HG03280 (cell line): ENCODE data around the gene IL11RA.

Source experiments
- ATAC-seq: cut with Tn5 transposase; IDR thresholded peaks from one replicate; pipeline ENCODE4 v1.9.1; 2021; ENCODE audit warnings: mild to moderate bottlenecking, moderate library complexity; ENCODE audit not compliant: unreplicated experiment

IL11RA gene

DNA sequence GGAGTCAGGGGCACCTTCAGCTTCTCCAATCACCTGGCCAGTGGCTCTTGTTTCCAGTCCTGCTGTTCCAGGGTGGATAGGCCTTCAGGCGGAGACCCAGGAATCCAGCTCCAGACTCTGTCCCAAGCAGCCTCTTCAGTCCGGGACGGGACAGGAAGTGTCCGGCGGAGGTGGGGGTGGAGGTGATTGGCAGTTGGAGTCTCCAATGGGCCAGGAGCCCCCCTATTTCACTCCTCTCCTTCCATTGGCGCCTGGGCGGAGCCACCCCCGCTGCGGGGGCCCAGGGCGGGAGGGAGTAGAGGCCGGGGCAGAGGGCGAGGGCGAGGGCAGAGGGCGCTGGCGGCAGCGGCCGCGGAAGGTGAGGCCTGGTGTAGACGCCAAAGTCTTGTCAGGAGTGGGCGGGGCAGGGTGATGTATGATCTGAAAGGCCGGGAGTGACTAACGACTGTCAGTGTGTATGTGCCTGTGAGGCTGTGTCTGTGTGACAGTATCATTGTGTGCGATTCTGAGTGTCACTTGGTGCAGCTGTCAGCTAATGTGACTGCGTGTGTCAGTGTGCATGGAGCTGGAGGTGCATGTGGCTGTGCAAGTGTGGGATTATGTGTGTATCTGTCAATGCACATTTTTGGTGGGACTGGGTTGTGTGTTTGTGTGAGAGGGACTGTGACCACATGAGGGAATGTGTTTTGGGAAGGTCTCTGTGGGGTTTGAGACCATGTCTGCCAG, at the start of gene IL11RA:
Gene IL11RA (plus strand): TSS at position 310 of the 726 bp plus-strand sequence. CDS start 3,033 bp downstream, outside the sequence.
- ATAC-seq, result peak; percentile 57

DNA sequence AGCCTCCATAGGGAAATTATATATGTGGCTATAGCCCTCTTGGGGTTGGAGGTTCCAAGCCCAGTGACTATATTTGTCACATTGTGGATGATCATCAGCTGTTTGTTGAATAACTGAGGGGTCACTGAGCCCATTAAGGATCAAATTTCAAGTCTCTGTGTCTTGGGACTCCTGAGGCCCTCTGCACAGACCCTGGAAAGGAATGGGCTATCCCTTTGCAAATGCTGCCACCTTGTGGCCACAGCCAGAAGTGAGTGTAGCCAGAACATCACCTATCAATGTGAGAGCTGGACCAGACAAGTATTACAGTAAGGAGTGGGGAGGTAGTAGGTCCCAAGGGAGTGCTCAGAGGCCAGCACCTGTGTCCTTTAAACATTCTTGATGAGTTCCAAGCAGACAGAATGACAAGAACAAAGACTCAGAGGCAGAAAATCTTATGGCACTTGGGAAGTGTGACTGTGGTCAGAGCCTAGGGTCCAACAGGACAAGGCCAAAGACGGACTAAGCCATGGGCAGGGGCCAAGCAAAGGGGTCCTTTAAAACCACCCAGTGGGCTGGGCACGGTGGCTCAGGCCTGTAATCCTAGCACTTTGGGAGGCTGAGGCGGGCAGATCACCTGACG, 48.3 kb upstream of the IL11RA start:
- peak; percentile 73 for ATAC-seq

DNA sequence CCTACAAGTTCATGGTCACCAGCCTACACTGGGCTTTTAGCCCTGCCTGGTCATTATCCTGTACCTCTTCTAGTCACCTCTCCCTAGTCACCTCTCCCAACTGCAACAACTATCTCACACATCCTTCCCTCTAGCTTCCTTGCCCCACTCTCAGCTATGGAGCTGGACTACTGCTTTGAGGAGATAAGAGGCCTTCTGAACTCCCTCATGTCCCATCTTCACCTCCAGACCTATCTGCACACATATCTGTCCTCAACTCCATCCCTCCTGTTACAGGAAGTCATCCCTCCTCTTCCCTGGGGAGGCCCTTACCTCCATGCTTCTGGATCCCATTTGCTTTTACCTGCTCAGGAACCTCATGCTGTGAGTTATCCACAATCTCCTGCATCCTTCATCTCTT, 45.8 kb upstream of the IL11RA start:
- ATAC-seq, result no peak

DNA sequence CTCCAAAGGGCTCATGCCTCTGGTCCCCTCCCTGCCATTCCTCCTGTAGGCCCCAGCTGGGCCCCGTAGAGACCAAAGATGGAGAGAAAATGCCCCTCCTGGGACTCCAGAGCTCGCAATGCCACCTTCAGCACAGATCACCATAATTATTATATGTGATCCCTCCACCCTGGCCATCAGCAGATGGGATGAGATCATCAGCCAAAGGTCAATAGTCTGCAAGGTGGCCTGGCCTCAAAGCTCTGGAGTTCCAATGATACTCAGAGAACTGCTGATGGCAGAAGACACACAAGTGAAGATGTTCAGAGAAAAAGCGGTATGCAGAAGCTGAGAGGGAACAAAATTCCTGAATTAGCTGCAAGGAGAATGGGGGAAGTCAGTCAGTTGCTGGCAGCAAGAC, 45.1 kb upstream of the IL11RA start:
- ATAC-seq, result no peak

DNA sequence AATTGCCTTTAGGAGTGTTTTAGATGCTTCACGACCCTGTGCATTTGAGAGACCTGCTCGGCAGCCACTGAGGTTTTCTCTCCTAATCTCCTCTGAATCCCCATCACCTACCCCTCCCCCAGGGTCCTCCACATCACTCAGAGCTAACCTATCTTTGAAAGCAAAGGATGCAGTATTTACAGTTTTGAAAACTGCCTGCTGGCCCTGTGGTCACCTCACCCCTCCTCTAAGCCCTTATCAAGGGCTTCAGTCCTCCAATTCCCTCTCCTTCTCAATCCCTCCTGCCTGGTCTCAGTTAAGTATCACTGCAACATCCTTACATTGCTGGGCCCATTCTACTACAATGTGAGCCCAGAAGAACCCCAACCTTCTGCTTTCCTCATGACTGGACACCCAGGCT, 44.7 kb upstream of the IL11RA start:
- ATAC-seq, result no peak

DNA sequence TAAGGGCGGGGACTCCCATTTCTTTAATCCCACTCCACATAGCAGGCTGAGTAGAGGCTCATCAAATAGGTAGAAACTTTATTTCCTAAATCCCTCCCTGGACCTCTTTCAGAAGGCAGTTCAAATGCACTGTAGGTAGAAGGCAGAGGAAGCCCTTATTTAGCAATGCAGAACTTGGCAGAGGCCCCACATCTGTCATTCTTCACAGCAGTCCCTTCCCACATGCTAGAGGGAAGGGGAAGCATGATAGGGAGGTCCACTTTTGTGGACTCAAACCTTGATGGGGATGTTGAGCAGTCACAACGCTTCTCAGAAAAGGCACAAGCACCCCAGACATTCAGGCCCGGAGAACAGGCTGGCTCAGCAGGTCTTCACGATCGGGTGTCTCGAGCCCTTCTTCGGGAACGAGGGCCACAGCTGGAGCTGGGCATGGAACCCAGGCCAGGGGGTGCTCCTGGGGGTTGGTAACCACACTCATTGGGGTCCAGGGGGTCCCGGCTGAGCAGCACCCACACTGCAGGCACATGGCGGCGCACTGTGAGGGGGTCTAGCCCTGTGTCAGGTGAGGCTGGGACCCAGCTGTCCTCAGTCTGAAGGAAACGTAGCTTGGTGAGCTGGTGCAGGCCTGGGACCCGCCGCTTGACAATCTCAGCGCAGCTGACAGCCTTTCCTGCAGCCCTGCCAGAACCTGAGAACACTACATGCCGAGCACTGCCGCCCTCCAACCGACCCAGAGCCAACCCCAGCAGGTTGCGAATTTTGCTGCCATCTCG, 41.4 kb upstream of the IL11RA start:
- no peak for ATAC-seq

DNA sequence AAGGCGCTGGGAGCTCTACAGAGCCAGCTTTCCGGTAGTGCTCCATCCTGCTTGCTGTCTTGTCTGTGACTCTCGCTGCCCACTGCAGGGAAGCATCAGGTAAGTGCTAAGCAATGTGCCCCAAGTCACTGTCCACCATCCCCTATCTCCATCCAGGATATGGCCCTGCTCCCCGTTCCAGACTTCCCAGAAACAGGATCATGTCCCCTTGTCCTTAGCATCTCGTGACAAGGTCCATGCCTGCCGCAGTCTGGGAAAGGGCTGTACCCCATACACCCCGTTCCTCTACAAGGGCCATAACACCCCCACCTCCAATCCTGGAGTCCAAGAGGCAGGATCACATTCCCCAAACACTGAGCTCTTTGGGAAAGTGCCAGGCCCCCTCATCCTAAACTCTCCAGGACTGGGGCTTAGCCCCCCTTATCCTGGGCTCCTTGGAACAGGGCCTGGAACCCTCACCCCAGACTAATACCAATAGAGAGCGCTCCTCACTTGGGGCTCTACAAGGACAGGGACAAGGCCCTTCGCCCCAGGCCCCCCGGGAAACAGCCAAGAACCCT, 40.7 kb upstream of the IL11RA start:
- peak; percentile 3 for ATAC-seq

DNA sequence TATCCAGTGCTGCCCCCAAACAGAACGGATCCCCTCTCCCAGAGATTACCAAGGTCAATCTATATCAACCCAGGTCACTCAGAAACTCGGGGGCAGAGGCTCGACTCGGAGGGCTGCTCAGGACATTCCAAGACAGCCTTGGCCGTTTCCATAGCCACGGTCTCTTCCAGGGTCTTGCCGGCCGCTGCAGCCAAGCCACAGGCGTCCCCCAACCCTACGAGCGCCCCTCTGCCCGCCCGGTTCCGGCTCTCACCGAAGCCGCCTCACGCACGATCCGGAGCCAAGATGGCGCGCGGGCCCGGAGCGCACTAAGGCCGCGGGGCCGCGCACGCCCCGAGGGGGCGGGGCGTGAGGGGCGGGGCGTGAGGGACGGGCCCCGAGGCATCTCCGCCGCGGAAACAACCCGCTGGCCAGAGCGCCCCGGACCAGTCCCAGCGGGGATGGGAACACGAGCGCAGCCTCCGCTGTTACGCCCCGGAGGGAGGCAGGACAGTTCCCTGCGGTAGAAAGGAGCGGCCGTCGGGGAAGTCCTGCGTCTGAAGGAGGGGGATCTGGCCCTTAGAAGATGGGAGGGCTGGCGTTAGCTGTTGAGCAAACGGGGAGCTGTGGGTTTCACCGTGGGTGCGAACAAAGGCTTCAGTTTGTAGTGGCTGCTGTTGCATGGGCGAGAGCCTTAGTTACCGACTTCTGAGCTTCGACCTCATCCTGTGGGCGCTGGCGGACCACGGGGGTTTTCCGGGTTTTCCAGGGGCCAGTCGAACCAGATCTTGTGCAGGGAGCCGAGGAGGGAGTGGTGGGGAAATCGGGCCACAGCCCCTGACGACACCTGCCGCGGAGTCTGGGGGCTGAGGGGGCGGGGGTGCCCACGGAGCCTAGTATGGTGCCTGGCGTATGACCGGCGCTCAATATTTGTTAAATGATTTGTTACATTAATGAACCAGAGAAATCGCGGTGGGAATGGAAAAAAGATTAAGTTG, 39.9 kb upstream of the IL11RA start, which contains the start of gene RPP25L:
Gene RPP25L (minus strand): TSS at position 287 of the 977 bp plus-strand sequence. CDS start 801 bp downstream, outside the sequence.
- ATAC-seq, result peak; percentile 82

DNA sequence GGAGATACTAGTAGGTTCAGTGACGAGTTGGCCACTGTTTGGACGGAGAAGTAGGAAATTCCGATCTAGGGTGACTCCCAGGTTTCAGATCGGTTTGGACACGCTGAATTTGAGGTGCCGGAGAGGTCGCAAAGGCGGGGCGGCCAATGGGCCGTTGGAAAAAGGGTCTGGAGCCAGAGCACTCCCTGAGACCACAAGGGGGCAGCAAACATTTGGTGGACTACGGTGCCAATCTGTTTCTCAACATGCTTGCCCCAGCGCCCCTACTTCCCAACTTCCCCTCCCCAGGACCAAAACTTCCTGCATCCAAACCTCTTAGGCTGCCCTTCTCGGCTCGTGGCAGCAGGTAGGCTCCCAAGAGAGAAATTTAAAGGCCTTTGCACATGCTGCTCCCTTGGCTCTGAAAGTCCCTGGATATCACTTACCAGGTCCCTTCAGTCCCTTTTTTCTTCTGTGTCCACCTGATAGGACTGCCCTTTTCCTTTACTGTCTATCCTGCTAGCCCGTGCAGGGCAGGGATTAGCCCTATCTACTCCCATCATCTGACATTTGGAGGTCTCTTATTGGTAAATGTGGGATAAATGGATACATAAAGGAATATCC, 39.1 kb upstream of the IL11RA start:
- no peak for ATAC-seq

DNA sequence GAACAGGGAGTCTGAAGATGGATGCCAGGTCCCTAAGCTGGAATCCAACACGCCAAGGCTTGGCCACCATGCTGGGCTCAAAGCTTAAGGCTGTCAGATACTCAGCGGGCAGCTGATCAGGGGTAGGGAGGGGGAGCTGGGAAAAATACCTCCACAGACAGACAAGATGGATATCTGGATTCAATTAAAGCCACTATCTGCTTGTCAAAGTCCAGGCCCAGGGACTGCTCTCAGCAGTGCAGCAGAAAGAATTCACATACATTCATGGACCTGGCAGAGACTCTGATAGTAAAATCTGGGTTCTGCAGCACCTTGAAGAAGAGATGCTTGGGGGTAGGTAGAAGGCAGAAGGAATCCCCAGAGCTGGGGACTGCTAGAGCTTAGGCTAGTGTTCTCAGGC, 36.9 kb upstream of the IL11RA start:
- no peak for ATAC-seq

DNA sequence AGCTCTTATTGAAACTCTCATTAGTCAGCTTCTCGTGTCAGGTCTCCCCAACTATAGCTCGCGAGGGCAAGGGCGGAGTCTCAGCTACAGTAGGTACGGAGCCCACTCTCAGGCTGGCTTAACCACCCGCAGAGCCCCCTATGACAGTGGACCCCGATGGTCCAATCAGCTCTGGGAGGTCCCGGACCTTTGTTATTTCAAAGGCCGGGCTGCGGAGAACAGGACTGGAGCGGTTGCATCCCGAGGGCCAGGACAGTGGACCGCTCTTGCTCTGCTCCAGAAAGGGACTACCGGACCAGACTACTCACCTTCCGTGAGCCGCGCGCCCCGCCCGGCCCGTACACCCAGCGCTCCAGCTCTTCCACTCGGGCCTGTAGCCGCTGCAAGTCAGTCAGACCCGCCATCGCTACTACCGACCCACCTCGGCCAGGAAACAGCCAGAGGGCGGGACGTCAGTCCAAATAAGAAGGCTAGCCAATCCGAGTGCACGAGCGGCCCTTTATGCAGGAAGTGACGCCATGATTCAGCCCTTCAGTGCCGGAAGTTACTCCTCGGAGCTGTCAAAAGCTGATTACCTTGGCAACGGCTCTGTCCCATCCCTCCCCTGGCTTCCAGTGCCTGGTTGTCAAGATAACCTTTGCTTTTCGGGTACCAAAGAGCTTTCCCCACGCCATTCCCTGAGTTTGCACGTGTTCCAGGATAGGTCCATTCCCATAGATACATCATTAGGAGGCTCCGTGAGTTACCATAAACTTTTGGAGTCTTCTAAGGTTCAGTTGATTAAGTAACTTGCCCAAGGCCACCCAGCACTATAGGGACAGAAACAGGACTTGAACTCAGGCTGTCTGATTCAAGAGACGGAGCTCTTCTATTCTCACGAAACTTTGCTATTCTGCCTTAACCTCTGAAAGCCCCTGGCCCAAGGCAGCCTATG, 31.7 kb upstream of the IL11RA start, which contains the start of gene DCTN3:
Gene DCTN3 (minus strand): TSS at position 435 of the 934 bp plus-strand sequence. CDS start 31 bp downstream, at position 404.
- ATAC-seq, result peak; percentile 96

DNA sequence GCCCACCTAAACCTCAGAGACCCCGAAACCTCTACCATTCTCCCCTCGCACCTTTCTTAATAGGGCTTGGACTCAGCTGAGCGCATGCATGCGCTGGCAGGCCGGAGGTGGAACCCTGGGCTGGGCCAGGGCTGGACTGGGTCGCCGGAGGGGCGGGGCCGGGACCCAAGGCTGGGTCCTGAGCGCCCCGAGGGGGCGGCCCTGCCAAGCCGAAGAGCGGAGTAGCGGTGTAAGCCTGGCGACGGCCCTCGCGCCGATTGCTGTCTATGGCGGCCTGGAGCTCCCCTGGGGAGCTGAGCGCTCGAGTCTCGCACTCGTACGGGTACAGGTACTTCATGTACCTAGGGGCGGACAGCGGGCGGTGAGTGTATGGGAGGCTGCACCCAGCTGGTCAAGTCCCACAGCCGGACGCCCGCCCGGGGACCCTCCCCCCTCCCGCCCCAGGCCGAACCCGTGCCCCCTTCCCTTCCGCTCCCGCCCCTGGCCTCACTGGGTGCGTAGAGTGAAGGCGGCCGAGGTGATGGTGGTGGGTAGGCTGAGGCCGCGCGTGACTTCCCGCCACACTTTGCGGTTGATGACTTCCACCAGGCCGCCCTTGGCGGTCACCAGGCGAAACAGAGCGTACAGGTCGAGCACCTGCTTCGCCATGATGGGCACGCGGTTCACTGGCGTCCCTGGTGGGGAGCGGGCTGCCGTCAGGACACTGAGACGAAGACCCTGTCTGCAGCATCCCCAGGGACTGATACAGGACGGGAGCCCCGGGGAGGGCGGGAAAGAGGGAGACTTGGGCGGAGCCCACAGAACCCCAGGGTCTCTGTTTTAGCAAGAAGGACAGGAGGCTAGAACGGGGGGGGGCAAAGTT, 28.4 kb upstream of the IL11RA start:
- ATAC-seq, result no peak

DNA sequence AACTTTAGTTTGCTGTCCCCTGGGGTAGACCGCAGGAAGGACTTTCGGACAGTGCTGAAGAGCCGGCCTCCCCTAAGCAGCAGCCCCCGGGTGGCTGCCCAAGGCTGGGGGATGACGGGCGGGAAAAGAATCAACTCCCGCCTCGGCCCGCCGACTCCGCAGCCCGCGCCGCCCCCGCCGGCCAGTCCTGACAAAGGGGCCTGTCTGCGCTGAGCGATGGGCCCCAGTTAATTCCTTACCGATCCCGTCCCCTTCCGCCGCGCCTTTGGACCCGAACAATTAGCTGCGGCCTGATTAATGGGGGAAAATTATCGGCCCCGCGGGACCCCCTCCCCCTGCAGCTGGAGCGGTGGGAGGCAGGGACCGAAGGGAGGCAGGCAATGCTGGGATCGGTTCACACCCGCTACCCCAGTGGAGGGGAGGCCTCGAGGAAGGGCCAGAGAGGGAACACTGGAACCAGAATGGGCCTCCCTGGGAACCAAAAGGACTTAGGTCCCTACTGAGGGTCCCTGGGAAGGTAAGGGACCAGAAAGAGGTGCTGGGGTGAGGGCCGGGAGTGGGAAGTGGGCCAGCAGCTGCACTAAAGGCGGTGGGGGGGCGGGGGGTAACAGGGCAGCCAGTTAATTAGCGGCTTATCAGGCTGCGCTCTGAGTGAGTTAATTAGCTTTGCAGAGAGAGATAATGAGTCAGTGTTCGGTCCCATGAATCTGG, 27.4 kb upstream of the IL11RA start:
- no peak for ATAC-seq

DNA sequence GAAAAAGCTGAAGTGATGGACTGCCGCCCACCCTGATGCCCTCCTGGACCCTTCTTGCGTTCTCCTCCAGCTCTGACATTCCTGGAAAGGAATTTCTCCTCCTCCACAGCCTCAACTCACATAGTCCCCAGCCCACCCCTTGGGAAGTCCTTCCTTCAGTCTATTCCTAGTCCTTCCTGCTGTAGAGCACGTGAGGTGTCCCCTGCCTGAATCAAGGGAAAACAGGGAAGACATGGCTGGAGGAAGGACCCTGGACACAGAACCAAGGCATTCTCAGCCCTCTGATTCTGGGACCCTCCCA, 26.8 kb upstream of the IL11RA start:
- no peak for ATAC-seq

DNA sequence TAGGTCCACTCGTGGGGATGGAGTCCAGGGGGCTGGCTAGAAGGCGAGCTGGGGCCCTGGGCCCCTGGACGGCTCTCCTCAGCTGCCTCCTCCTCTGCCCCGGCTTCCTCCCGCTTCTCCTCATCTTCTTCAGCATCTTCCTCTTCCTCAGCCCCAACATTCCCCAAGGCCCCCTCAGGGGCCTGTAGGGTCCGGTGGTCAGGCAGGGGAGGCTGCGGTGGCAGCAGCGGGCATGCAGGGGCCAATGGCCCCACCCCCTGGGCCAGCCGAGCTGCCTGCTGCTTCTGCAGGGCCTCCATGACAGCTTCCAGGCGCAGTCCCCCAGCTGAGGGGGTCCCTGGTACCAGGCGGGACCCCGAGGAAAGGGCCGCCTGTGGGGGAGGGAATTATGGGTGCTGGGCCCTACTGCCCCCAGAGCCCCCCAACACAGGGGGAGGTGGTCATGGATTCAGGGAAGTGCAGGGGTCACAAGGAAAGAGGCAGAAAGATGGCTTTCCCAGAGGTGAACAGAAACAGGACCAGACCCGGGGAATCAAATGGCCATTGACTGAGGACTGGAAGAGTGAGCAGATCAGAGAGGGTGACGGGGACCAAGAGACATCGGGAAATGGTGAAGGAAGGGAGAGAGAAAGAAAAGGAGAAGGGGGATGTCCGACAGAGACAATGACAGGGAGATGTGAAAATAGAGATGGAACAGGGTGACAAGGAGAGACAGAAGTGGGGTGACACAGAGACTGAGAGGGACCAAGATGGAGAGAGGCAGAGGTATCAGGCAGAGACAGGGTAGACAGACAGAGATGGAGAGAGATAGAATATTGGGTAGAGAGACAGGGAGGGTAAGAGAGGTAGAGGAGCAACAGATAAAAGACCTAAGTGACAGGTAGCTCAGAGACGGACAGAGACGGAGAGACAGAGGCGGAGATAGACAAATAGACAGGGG, 24.0 kb upstream of the IL11RA start:
- no peak for ATAC-seq
